G401.6 (cell line): Measurements from ENCODE around the gene EIF3B.
"Not testable (repeated sequence)": the region's sequence is repeated elsewhere in the genome, so short reads cannot be mapped to it uniquely, and the experiment has no call there.

Source experiments
- FAIRE-seq: peaks from 2 replicates; lab custom pipeline; 2012; peaks lifted over from hg19 to GRCh38; lab: Jason Lieb, UNC

The EIF3B gene

GRCh38 chr7:2403014-2403717 lies 48.5 kb downstream of the EIF3B start, which contains the start of gene CHST12:
Gene CHST12 (plus strand): TSS chr7:2403611. CDS start chr7:2432640, 29,029 bp downstream.
- no peak for FAIRE-seq

- no peak for FAIRE-seq
Observed at GRCh38 chr7:2403718-2404648, 49.4 kb downstream of the EIF3B start.

- FAIRE-seq = no peak
Observed at GRCh38 chr7:2404714-2405119, 50.1 kb downstream of the EIF3B start.

GRCh38 chr7:2405201-2405600 lies 50.6 kb downstream of the EIF3B start:
- no peak for FAIRE-seq

GRCh38 chr7:2405601-2406345 lies 51.1 kb downstream of the EIF3B start:
- FAIRE-seq = no peak

GRCh38 chr7:2409745-2410414 lies 55.3 kb downstream of the EIF3B start:
- no peak for FAIRE-seq

GRCh38 chr7:2411049-2411448 lies 56.4 kb downstream of the EIF3B start:
- FAIRE-seq = no peak

- FAIRE-seq = no peak
Observed at GRCh38 chr7:2411815-2412586, 57.4 kb downstream of the EIF3B start.

GRCh38 chr7:2412587-2413201 lies 58.1 kb downstream of the EIF3B start:
- no peak for FAIRE-seq

- no peak for FAIRE-seq
Observed at GRCh38 chr7:2416063-2416462, 61.4 kb downstream of the EIF3B start.

GRCh38 chr7:2416650-2417049 lies 62.0 kb downstream of the EIF3B start:
- FAIRE-seq = no peak

GRCh38 chr7:2417178-2417577 lies 62.6 kb downstream of the EIF3B start:
- FAIRE-seq = not testable (repeated sequence)

GRCh38 chr7:2417981-2418481 lies 63.4 kb downstream of the EIF3B start:
- no peak for FAIRE-seq

GRCh38 chr7:2420216-2420933 lies 65.7 kb downstream of the EIF3B start:
- no peak for FAIRE-seq

- FAIRE-seq = no peak
Observed at GRCh38 chr7:2421943-2422310, 67.3 kb downstream of the EIF3B start.

GRCh38 chr7:2425749-2426148 lies 71.1 kb downstream of the EIF3B start:
- FAIRE-seq = no peak
